KBM-7 (cell line): ENCODE data around the gene TRIM49B.
"Not testable (repeated sequence)": the region's sequence is repeated elsewhere in the genome, so short reads cannot be mapped to it uniquely, and the experiment has no call there.

Experiments
- DNase-seq: peaks from one replicate; pipeline ENCODE4 v3.0.0-alpha.2; 2015
- in situ Hi-C: fragments of 300-500 bp; cut with MboI; formaldehyde crosslinking; loops from 2 replicates; pipeline ENCODE4 v1.14.3; 2020; ENCODE audit warnings: low sequenced_read_pairs, low pct_unique_long_range_greater_than_20kb, mixed read lengths

The TRIM49B gene, protein sequence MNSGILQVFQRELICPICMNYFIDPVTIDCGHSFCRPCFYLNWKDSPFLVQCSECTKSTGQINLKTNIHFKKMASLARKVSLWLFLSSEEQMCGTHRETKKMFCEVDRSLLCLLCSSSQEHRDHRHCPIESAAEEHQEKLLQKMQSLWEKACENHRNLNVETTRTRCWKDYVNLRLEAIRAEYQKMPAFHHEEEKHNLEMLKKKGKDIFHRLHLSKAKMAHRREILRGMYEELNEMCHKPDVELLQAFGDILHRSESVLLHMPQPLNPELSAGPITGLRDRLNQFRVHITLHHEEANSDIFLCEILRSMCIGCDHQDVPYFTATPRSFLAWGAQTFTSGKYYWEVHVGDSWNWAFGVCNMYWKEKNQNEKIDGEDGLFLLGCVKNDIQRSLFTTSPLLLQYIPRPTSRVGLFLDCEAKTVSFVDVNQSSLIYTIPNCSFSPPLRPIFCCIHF

DNA sequence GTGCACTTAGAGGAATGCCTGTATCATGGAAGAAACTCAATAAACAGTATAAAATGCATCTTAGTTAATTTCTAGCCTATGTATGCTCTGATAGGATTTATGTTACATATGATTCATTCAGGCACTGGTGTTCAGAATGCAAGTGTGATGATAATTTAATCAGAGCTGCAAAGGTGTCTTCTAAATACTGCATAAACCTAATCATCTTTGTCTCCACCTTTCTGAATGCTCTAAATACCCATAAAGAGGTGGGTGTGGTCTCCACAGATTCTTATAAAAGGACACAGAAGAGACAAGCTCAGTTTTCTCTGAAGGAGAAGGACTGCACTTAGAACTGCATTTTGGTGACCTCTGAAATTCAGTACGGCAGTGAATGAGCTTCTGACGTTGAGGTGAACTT is at the start of gene TRIM49B:
TRIM49B (plus strand) TSS at position 301 of the 400 bp plus-strand sequence. CDS start 2,777 bp downstream, outside the sequence.
- in situ Hi-C loops, DNase-seq: not testable (repeated sequence)

DNA sequence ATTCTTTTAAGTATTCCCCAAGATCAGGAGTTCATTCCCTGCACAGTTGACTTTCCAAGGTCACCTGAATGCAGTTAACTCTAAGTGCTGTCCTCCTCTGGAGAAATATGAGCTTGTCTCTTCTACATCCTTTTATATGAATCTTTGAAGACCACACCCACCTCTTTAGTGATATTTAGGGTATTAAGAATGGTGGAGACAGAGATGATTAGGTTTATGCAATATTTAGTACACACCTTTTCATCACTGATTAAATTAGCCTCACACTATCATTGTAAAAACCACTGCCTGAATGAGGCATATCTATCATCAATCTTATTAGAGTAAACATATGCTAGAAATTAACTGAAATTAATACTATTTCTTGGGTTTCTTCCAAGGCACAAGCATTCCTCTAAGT is 44.8 kb upstream of the TRIM49B start, which contains the start of gene TRIM51G:
TRIM51G (minus strand) TSS at position 101 of the 400 bp plus-strand sequence. CDS start 2,190 bp downstream, outside the sequence.
- in situ Hi-C loops, DNase-seq: not testable (repeated sequence)

DNA sequence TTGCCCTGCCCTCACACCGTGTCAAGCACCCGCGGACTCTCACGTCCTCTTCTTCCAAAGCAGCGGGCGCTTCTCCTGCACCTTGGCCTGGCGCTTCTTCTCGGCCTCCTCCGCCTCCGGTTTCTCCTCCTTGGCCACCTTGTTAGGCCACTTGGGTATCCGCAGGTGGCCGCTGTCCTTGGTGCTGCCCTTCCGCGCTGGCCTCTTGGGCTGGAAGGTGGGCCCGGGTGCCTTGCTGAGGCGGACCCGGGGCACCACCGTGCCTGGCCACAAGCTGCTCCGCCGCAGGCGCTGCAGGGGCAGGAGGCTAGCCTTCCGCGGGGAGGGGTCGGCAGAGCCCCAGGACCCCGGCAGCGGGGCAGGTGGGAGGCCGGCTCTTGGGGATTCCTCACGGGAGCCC is 19.6 kb downstream of the TRIM49B start:
- DNase-seq, in situ Hi-C loops: not testable (repeated sequence)

DNA sequence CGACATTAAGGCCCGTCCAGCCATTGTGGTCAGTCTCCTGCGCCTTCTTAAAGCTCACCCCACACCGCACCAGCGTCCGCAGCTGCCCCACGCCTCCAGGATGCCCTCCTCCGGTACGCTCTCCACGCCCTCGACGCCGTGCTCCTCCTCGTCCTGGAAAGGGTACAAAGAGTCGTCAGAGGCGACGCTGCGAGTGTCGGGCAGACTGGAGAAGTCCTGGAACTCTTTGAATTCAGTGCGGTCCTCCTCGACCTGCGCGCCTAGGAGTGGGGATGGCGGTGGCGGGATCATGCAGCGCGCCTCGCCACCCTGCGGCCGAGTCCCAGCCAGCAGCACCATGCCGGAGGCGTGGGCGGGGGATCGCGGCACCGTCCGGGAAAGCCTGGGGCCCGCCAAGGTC is 21.2 kb downstream of the TRIM49B start:
- DNase-seq, in situ Hi-C loops: not testable (repeated sequence)

DNA sequence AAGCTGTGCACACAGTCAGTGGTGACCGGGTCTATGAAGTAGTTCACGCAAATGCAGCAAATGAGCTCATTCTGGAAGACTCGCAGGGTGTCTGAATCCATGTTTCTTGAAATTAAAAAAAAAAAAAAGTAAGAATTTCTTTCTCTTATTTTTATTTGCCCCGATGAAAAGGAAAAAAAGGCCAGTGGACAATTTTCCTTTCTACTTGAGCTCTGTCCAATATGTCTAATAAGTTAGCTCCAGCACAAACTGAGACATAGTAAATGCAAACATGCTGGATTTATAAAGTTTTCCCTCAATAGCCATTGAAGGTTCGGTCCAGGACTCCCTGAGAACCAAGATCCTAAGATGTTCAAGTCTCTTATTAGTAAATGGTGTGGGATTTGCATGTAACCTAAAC is 30.4 kb downstream of the TRIM49B start, which contains the start of gene TRIM64C:
TRIM64C (minus strand) TSS at position 101 of the 400 bp plus-strand sequence; CDS start at position 101, 0 bp downstream.
- DNase-seq = not testable (repeated sequence)

DNA sequence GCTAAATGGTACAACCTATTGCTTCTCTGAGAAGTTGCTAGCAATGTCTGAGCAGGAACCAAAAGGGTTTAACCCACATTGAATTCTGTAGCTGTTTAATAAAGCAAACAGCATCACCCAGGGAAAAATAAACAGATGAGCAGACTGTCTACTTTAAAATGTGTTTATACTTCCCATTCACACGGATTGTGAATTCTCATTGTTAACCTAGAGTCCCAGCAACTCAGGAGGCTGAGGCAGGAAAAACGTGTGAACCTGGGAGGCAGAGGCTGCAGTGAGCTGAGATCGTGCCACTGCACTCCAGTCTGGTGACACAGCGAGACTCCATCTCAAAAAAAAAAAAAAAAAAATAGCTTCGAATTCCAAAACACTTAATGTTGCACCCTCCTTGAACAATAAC is 41.3 kb downstream of the TRIM49B start:
- DNase-seq, in situ Hi-C loops: not testable (repeated sequence)

More for the DNA sequence above, 30.4 kb downstream of the TRIM49B start, which contains the start of gene TRIM64C:
- in situ Hi-C loops = not testable (repeated sequence)
